Inflammatory macrophage treated with lipopolysaccharide for 4 hours (primary cell): ENCODE measurements around the gene RASAL2.

Experiments
- DNase-seq: peaks from one replicate; pipeline ENCODE4 v3.0.0-alpha.2; 2020

Gene RASAL2

DNA sequence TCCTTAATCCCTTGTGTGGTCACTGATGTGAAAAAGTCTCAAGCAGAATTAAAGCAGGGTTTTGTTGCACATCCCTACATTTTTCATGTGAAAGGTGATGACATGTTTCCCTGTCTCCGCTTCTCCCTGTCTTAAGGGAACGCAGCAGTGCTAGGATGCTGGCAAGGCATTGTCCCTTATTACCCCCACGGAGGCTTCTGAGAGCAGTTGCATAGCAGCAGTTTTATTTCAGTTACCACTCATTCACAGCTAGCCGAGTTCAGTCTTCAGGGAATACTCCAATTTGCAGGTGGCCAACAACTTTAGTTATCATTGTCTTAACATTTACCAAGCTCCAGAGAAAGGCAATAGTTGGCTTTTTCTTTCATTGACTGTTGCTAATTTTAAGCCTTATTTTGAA, 313.8 kb downstream of the RASAL2 start:
- DNase-seq = no peak

DNA sequence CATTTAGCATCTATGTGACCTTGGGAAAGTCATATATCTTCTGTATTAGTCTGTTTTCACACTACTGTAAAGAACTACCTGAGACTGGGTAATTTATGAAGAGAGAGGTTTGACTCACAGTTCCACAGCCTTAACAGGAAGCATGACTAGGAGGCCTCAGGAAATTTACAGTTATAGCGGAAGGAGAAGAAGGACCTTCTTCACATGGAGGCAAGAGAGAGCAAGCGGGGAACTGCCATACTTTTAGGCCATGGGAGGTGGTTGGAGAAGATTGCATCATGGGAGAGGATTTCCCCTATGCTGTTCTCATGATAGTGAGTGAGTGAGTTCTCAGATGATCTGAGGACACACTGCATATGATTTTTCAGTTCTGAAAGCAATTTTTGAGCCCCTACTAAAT, 315.0 kb downstream of the RASAL2 start:
- peak; percentile 86 for DNase-seq

DNA sequence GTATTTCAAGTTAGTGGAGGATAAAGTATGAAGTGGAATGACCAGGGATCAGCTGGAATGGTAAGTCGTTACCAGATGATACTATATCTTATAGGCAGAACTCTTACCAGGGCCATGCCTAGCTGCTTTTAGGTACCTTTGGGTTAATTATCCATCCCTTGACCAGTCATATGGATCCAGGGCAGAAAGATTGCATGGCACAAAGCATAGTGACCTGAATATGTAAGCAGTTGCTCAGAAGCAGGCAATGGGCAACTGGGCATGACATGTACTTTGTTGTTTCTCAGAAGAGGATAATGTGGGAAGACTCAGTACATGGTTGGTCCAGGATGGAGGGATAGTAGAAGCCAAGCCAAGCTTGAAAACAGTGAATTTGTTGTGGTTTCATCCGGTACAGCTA, 315.6 kb downstream of the RASAL2 start:
- DNase-seq = no peak

DNA sequence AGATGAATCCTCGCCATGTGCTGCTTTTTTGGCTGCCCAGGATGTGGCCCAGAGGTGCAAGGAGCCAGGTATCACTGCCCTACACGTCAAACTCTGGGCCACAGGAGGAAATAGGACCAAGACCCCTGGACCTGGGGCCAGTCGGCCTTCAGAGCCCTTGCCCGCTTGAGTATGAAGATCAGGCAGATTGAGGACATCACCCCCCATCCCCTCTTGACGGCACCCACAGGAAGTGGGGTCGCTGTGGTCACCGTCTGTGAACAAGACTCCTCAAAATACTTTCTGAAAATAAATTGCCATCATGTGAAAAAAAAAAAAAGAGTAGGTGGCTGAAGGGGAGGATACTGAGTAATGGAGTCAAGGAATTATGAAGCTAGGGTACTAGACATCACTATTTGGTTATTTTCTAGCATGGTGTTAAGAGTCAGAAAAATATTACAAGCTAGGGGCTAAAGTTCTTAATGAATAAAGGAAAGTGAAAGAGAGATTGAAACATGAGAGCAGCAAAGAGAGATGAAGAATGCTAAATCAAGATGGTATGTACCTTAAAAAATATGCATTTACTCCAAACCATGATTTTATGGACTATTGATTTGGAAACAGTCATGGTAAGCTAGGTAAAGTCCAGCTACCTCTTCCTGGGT, 318.0 kb downstream of the RASAL2 start:
- DNase-seq = no peak

DNA sequence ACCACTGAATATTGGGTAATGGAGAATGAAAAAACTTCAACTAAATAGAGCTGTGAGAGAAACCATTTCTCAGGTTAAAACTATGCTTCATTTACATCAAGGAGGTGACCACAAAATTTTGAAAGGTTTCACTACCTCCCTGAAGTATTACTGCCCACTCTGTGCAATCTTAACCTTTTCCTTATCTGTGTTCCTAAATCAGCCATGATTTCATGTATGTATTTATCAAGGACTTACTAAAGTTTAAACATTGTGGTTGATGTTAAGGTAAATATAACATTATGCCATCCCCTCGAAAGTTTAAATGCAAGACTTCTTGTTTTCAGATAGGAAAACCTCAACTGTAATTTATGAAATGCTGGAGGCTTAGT, 318.5 kb downstream of the RASAL2 start:
- DNase-seq = no peak

DNA sequence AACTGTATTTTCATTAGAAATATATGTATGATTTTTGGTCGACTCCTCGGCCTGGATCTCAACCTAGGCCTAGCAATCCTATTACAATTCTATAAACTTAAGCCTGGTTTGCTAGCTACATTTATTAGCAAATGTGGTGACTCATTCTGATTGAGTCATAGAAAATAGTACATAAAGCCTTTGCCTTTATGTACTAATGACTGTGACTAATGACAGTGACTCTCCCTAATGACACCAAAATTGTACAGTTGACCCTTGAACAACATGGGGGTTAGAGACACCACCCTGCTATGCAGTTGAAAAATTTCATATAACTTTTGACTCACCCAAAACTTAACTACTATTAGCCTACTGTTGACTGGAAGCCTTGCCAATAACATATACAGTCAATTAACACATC, 324.0 kb downstream of the RASAL2 start:
- peak; percentile 90 for DNase-seq

DNA sequence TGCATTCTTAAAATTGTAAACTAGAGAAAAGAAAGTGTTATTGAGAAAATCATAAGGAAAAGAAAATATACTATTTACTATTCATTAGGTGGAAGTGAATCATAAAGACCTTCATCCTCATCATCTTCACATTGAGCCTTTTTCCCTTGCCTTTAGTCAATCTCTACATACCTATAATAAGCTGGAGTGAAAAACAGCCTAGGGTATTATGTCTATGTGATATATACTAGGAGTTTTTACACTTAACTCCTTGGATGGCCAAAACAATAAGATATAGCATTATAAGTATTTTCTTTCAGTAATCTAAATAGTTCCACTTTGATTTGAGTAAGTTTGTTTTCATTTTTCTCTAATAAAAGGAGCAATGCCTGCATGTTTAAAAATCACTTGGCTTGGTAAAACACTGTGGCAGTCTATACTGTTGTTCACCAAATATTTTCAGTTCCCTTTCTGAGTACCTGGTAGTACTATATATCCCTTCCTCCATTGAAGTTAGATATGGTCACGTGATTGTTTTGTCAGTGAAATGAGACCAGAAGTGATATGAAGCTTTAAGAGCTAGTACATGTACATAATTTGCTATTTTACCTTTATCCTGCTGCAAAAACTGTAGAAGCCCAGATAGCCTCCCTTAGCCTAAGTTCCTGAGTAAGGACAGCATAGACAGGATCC, 324.5 kb downstream of the RASAL2 start:
- no peak for DNase-seq

DNA sequence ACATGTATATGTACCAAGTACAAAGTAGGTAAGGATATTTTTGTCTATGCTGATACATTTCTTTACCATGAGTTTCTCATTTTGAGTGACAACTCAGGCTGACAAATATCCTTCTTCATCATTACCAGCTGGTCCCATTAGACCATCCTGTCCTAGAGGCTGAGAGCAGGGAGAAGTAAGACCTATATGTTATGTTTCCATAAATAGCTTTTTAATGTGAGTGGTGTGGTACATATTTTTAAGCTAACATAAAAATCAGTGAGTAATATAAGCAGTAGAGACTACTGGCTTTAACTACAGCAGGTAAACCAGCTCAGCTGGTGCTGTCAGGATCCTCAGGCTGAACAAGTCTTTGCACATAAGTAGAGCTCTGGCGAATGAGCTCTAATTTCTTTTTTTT, 340.5 kb downstream of the RASAL2 start:
- DNase-seq = no peak

DNA sequence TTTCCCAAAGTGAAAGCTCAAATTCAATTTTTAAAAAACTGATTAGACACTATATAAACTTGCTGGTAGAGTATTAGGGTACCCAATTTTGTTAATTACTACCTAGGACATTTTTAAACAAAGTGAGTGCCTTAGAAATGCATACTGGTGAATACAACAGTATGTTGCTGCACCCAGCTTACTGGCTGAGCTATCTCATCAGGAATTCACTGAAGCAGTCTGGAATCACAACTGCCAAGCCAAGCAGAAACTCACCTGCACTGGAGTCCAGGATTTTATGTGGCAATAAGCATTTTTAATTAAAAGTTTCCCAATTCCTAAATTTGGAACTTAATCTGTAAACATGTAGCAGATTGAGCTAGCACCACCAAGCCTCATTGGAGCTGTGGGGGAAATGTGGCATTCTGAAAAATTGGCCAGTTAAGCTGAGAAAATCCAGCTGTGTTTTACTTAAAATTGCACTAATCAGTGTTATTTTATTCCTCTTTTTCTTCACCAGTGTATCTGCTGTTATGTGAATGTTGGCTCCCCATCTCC, 341.1 kb downstream of the RASAL2 start:
- no peak for DNase-seq

DNA sequence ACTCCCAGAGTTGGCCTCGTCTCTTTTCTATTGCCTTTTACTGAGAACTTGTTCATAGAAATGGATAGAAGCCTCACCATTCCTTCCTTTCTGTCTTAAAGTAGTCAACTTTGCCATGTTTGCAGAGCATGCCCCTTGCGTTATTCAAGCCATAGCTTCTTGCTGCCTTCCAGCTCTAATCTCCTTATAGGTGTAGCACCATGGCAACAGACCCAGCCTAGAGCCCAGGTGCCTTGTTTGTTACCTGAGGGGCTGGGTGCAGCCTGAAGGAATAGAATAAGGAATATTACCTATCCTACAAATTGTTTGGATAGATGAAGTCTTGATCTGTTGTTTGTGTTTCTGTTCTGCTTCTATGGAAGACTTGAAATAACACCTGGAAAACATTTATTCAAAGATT, 343.0 kb downstream of the RASAL2 start:
- no peak for DNase-seq

DNA sequence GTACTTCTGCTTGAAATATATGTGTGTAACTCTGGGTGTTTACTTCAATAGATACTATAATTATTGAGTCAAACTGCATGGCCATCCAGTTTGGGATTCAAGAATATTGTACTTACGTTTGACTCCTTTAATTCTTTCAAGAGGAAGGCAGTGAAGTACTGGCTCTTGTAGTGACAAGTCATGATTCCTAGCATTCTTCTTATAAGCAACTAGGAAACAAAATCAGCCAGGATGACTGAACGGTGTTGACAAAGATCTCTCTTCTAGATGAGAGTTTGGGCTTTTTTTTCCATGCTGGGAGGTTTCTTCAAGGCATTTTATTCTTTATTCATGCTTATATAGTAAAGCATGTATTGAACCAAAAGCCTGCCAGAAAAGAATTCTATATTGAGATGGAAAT, 344.5 kb downstream of the RASAL2 start:
- no peak for DNase-seq

DNA sequence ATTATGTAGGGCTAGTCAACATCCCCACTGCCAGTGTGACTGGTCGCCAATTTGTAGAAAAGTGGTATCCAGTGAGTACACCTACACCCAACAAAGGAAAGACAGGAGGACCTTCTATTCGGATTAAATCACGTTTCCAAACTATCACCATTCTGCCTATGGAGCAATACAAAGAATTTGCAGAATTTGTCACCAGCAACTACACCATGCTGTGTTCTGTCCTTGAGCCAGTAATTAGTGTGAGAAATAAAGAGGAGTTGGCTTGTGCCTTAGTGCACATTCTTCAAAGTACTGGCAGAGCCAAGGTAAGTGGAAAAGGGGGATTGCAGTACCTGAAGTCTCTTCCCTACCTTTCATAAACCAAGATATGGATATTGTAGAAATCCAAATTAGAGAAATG, 349.0 kb downstream of the RASAL2 start:
- no peak for DNase-seq

DNA sequence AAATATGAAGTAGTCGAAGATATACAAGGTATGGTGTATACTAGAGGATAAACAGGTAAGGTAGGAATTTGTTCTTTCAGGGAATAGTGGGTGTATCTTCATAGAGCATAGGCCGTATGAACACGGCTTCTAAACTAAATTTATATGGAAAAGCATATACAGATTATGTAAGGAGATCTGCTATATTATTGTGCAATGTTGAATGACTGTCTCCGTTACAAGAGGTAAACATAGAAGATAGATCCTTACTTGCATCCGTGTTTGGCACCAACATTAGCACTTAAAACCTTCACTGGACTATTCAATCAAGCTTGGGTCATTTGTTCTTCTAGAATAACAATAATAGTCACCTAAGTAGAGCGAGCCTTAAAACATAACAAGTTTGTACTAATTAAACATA, 357.0 kb downstream of the RASAL2 start:
- no peak for DNase-seq

DNA sequence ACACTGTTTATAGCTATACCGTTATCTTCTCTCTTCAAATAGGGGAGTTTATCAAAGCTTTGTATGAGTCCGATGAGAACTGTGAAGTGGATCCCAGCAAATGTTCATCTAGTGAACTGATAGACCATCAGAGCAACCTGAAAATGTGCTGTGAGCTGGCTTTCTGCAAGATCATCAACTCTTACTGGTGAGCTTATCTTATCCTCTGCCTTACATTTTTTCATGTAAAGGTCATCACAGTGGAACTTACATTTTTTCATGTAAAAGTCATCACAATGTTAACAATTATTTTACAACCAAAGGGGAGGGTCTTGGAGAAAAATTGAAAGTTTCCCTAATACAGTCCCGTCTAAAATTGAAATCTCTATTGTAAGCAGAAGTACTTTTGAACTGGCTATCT, 357.6 kb downstream of the RASAL2 start:
- DNase-seq = no peak

DNA sequence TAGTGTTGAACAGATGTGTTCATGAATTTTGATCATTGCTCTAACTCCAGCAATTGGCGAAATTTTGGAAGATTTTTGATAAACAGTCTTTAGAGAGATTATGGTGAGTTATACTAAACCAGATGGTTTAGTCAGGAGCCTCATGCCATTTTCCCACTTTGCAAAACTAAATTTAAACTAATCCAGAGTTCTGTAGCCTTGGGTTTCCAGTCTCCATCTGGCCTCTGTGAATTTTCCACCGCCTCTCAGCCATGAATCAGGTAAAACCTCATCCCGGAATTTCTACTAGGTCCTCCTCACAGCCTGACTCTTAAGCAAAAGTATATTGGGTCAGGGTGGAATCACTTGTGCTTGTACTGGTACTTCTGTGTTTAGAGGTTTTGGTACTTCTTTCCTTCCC, 358.1 kb downstream of the RASAL2 start:
- DNase-seq = no peak

DNA sequence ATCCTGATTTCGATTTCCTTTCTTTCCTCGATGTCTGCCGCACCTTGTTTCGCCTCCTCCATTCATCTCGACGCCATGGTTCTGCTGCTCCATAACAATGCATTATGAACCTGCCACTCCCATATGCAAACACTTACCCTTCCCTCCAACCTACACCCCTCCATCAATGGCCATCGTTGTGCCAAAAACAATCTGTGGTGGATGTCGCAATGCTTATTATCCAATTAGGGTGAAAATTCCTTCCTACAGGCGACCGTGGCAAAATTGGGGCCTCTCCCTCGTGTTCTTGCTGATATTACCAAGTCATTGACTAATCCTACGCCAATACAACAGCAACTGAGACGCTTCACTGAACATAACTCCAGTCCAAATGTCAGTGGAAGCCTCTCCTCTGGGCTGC, 362.6 kb downstream of the RASAL2 start:
- DNase-seq = no peak

DNA sequence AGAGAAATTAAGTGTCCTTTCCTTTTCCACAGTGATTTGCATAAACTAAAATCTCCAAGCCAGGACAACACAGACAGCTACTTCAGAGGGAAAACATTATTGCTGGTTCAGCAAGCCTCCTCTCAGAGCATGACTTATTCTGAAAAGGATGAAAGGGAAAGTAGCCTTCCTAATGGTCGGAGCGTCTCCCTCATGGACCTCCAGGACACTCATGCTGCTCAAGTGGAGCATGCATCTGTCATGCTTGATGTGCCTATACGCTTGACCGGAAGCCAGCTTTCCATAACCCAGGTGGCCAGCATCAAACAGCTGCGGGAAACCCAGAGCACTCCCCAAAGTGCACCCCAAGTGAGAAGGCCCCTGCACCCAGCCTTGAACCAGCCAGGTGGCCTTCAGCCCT, 363.7 kb downstream of the RASAL2 start:
- DNase-seq = no peak

DNA sequence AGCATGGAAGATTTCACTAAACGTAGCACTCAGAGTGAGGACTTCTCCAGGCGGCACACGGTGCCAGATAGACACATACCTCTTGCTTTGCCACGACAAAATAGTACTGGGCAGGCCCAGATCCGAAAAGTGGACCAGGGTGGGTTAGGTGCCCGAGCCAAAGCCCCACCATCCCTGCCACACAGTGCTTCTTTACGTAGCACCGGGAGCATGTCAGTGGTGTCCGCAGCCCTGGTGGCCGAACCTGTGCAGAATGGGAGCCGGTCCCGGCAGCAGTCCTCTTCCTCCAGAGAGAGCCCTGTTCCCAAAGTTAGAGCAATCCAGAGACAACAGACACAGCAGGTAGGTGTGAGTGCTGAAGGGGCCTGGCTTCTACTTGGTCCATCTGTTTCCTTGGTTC, 364.3 kb downstream of the RASAL2 start:
- DNase-seq = no peak

DNA sequence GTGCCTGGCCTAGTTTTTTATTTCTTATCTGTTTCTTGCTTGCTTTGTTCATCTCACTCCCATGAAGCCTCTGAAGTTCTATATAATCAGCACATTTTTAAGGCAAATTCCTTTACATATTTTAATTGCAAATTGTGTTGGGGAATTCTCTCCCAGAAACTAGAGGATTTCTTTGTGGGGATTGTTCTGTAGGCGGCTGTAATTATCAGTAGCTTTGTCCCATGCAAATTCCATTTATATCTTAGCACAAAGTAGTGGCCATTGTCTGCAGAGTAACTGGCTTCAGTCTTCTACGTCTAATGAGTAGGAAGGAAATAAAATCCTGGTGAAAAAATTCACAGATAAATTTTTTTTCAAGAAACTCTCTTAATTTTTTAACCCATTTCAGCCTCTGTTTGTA, 367.2 kb downstream of the RASAL2 start:
- DNase-seq = no peak

DNA sequence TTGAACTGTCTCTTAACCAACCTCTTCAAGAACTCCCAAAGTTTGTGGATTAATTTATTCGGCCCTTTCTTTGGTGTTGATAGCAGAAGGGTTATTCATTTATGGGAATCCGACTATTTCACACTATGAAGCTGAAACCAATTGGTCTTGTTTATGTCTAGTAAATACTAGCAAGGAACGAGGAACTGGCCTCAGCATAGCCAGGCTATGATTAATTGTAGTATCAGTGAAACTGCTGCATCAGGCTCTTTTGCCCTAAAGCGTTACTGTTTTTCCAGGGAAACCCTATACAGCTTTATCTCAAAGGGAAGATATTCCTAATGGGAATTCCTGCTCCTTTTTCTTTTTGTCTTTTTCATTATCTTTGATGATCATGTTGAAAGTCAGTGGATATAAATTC, 367.8 kb downstream of the RASAL2 start:
- DNase-seq = no peak

DNA sequence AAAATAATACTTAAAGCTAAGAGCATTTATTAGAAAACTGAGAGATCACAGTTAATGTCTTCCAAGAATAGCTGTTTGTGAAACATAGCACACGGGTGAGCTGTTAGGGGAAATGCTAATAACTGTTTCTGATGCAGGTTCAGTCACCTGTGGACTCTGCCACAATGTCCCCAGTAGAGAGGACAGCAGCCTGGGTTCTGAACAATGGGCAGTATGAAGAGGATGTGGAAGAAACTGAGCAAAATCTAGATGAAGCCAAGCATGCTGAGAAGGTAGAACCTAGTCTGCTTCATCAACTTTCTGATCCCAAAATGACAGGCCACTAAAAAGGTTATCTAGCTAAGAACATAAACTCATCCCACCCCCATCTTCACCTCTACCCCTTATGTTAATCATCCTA, 370.2 kb downstream of the RASAL2 start:
- no peak for DNase-seq

DNA sequence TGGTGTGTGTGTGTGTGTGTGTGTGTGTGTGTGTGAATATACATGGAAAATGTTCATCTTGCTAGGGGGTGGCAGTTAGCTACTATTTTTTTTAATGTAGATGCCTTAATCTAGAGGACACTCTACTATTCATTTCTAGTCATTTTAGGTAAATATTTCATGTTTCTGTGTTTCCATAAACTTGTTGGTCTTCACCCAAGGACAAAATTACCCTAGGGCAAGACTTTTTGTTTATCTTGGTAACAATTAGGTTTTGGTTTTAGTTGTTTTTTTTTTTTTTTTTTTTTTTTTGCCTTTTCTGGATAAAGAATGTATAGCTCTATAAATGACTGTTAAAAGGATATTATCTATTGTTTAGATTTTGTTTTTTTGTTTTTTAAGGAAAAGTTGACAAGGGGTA, 370.7 kb downstream of the RASAL2 start:
- no peak for DNase-seq

DNA sequence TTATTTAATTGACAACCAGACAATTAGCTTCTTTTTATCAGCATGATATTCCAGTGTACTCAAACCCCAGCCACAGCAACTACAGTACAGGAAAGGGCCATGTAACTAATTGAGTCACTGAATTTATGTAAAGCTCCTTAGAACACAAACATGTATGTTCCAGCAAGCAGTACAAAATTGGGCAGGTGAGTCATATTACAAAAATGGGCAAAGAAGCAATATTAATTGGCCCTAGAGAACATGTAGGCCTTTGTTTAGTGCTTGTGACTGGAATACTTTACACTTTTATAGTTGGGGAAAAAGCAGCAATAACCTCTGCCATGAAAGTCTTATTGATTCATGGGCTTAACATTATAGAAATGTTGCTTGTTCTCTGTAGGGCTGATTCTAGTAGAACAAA, 371.1 kb downstream of the RASAL2 start:
- DNase-seq = no peak

DNA sequence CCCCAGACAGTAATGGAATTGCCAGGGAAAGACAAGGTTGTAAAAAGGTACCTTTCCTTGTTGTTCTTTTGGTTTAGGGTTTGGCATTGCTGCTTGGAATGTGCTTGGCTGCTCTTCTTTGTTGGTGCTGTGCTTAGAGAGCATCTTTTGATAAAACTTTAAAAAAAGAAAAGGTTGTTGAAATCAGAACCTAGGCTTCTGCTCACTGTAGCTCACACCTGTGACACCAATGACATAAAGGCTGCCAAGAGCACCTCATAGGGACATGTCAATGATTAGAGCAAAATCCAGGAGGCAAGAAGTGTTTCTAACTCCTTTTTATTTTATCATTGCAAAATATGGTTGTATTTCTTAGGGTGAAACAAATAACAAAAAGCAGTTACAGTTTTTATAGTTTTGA, 373.9 kb downstream of the RASAL2 start:
- DNase-seq = no peak

DNA sequence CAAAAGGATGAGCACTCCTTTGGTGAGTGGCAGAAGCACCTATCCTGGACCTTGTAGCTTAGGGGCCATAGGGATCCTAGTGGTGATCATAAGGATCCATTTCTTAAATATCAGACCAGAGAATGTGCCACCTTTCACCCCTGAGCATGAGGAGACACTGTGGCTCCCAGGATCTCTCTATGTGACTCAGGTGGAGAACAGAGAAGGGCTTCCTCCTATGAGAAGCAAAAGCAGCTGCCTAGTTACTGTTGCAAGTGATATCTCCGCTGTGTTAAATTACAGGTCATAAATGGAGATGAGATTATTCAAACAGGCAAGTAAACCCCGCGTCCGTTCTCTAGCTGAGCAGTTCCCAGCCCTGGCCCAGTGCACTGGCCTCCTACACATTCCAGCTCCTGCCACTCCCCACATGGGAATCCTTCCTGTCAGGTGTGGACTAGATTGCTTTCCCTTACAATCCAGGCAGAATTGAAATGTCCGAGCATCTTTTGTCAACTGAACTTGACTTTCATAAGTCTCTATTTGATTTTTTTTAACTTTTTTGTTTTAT, 376.6 kb downstream of the RASAL2 start:
- no peak for DNase-seq
